ES-I3 (cell line): ENCODE data around the gene SHISA8.

Source experiments
- H3K36me3 ChIP-seq: 2 replicates; pipeline ENCODE4 v1.6.1; 2013; ENCODE audit warnings: mild to moderate bottlenecking, low read length, control low read depth, moderate library complexity; ENCODE audit not compliant: insufficient read depth
- H3K4me1 ChIP-seq: 2 replicates; pipeline ENCODE4 v1.6.1; 2013; ENCODE audit warnings: mild to moderate bottlenecking, control low read depth, low read length; ENCODE audit not compliant: insufficient read depth
- H3K9ac ChIP-seq: 2 replicates; pipeline ENCODE4 v1.6.1; 2013; ENCODE audit warnings: low read depth, mild to moderate bottlenecking, low read length, moderate library complexity
- H3K9me3 ChIP-seq: 2 replicates; pipeline ENCODE4 v1.6.1; 2013; ENCODE audit warnings: mild to moderate bottlenecking, low read length, moderate library complexity; ENCODE audit not compliant: control insufficient read depth, insufficient read depth

Gene SHISA8

GRCh38 chr22:41940832-41941765 lies 26.2 kb upstream of the SHISA8 start:
- Histone ChIP-seq H3K9ac (no peak overlapping the region), H3K9me3 (no peaks in the 10 kb centered on the region), H3K4me1 (peaks cover 10% of the 10 kb centered on the region; the same call in 1 of the 2 replicates), H3K36me3 (peaks cover 14% of the 10 kb centered on the region)

- Histone ChIP-seq H3K9ac (no peak overlapping the region), H3K36me3 (peaks cover 14% of the 10 kb centered on the region)
These were observed 25.3 kb upstream of the SHISA8 start for GRCh38 chr22:41939981-41940831.

DNA sequence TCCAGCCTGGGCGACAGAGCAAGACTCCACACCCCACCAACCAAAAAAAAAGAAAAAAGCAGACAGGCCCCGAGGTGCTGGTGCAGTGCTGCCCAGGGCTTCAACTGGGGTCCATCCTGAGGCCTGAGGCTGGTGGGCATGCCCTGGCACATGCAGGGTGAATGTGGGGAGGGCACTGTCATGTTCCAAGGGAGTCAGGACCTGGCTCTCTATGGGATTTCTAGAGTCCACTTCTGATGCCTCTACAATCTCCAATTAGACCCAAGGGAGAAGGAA lies 22.0 kb upstream of the SHISA8 start:
- H3K4me1 ChIP-seq = no peaks in the 10 kb centered on the region
- peaks cover 4% of the 10 kb centered on the region; the same call in 1 of the 2 replicates for H3K36me3 ChIP-seq
- no peak overlapping the region for H3K9ac ChIP-seq
- H3K9me3 ChIP-seq = no peaks in the 10 kb centered on the region

More at GRCh38 chr22:41939981-41940831, 25.3 kb upstream of the SHISA8 start:
- peaks cover 10% of the 10 kb centered on the region; the same call in 1 of the 2 replicates for H3K4me1 ChIP-seq
- H3K9me3 ChIP-seq = no peaks in the 10 kb centered on the region

GRCh38 chr22:41935509-41935908 lies 20.6 kb upstream of the SHISA8 start:
- H3K9me3 ChIP-seq = no peaks in the 10 kb centered on the region
- H3K4me1 ChIP-seq = no peaks in the 10 kb centered on the region
- H3K36me3 ChIP-seq = peaks cover 4% of the 10 kb centered on the region; the same call in 1 of the 2 replicates
- H3K9ac ChIP-seq = no peak overlapping the region

DNA sequence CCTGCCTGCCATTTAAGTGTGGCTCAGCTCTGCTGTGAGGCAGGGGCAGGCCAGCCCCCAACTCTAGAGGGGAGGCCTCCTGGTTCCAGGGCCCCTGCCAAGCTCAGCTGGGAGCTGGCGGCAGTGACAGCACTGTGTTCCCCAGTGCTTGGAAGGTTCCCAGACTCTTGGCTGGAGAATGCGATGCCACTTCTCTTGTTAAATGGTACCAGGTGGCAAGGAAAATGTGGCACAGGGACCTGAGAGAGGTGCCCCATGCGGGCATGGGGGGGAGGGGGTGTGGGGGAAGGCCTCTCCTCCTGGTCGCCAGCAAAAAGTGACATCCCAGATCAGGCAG lies 20.1 kb upstream of the SHISA8 start:
- no peaks in the 10 kb centered on the region for H3K4me1 ChIP-seq
- H3K36me3 ChIP-seq = peaks cover 4% of the 10 kb centered on the region; the same call in 1 of the 2 replicates
- H3K9me3 ChIP-seq = no peaks in the 10 kb centered on the region
- H3K9ac ChIP-seq = no peak overlapping the region

DNA sequence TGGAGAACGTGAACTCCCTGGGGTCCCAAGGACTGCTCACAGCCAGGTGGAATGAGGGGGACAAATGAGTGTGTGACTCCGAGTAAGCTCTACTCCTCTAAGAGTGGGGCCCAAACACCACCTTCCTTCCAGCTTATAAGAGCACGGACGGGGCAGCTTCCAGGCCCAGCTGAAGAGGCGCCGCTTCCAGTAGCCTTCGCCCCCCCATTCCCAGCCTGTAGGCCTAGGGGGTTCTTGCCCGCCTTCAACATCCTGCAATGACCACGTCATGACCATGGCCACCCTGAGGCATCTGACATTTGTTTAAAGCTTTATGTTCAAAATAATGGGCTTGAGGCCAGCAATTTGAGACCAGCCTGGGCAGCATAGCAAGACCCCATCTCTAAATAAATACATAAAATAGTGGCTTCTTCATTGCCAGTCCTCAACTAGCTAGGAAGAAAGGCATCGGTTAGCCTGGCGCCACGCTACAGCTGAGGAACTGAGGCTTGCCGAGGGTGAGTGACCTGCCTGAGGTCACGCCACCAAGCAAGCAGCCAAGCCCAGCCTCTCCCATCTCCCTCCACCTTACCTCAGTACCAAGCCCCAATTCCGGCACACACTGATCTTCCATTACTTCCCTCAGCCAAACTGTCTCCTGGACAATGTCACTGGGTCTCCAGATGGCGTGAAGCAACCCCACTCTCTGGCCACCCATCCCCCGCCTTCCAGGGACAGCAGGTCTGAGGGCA lies 19.6 kb upstream of the SHISA8 start:
- Histone ChIP-seq H3K9me3 (no peaks in the 10 kb centered on the region), H3K9ac (no peak overlapping the region), H3K4me1 (no peaks in the 10 kb centered on the region), H3K36me3 (peaks cover 4% of the 10 kb centered on the region; the same call in 1 of the 2 replicates)

DNA sequence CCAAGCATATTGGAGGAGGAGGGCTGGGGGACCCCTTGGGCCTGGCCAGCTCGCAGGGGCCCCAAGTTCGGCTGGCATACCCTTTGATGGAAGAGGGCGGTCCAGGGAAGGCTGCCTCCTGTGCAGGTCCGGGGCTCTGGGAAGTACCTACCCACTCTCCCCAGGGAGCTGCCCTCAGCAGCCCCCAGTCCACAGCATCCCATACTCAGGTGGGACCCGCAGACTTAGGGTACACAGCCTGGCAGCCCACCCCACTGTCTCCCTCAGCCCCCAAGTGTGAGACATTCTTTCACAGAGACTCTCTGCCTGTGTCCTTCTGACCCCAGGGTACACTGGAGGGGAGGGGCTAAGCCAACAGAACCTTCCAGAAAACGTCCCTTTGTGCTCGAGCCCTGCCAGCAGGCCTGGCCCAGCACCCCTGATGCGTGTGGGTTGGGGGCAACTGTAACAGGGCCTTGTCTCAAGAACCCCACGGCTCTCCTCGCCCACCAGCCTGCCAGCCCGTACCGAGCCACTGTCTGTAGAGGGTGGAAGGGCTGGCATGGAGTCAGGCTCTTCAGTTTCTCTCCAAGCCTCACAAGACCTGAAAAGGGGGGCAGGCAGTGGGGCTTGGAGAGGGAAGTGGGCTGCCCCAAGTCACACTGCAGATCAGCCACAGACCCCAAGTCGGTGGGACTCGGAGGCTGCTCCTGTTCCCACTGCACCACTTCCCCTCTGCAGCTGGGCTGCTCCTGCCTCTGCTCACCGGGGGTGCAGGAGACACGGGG lies 18.7 kb upstream of the SHISA8 start:
- no peak overlapping the region for H3K9ac ChIP-seq
- peaks cover 3% of the 10 kb centered on the region; the same call in 1 of the 2 replicates for H3K36me3 ChIP-seq
- H3K4me1 ChIP-seq = peaks cover 4% of the 10 kb centered on the region; the same call in 1 of the 2 replicates
- H3K9me3 ChIP-seq = no peaks in the 10 kb centered on the region

DNA sequence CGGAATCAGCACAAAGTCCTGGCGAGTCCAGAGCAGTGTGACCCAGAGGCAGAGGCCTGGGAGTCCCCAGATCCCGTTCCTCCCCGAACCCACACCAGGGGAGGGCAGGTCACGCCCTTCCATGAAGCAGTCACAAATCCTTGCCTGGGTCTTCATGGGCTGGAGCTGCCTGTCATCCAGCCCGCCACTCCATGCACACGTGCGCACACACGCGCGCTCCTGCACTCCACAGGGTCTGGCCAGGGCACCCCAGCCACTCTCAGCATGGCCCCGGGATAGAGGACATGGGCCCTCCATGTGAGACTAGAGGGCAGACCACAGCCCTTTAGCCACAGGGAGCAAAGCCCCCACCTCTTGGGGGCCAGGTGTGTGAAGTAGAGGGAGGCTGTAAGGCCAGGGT lies 17.5 kb upstream of the SHISA8 start:
- H3K9me3 ChIP-seq = no peaks in the 10 kb centered on the region
- peaks cover 14% of the 10 kb centered on the region; the same call in 1 of the 2 replicates for H3K4me1 ChIP-seq
- H3K36me3 ChIP-seq = no peaks in the 10 kb centered on the region

GRCh38 chr22:41931701-41932269 lies 16.9 kb upstream of the SHISA8 start:
- Histone ChIP-seq H3K4me1 (peaks cover 14% of the 10 kb centered on the region; the same call in 1 of the 2 replicates), H3K9me3 (no peaks in the 10 kb centered on the region), H3K9ac (no peak overlapping the region), H3K36me3 (no peaks in the 10 kb centered on the region)

More for the DNA sequence above, 17.5 kb upstream of the SHISA8 start:
- no peak overlapping the region for H3K9ac ChIP-seq

GRCh38 chr22:41929418-41929810 lies 14.5 kb upstream of the SHISA8 start:
- Histone ChIP-seq H3K4me1 (peaks cover 14% of the 10 kb centered on the region; the same call in 1 of the 2 replicates), H3K9ac (no peak overlapping the region)

GRCh38 chr22:41928593-41929417 lies 13.9 kb upstream of the SHISA8 start:
- peaks cover 14% of the 10 kb centered on the region; the same call in 1 of the 2 replicates for H3K4me1 ChIP-seq
- no peak overlapping the region for H3K9ac ChIP-seq

More at GRCh38 chr22:41929418-41929810, 14.5 kb upstream of the SHISA8 start:
- H3K36me3 ChIP-seq = no peaks in the 10 kb centered on the region
- no peaks in the 10 kb centered on the region for H3K9me3 ChIP-seq

GRCh38 chr22:41927813-41928212 lies 12.9 kb upstream of the SHISA8 start:
- Histone ChIP-seq H3K9ac (no peak overlapping the region), H3K36me3 (no peaks in the 10 kb centered on the region), H3K4me1 (peaks cover 14% of the 10 kb centered on the region; the same call in 1 of the 2 replicates), H3K9me3 (no peaks in the 10 kb centered on the region)

More at GRCh38 chr22:41928593-41929417, 13.9 kb upstream of the SHISA8 start:
- H3K9me3 ChIP-seq = no peaks in the 10 kb centered on the region
- H3K36me3 ChIP-seq = no peaks in the 10 kb centered on the region
